NCI-H460 (cell line): Measurements from ENCODE around the gene RBM28. TPM values are rescaled to one million over a fixed set of nuclear protein-coding genes. Genes with fewer than 3 reads are reported as not detected.
A peak's percentile ranks its signal among the peaks of the same experiment; 100 is the strongest.
"Not testable (repeated sequence)": the region's sequence is repeated elsewhere in the genome, so short reads cannot be mapped to it uniquely, and the experiment has no call there.

ENCODE experiments used
- DNase-seq: peaks from one replicate; pipeline ENCODE4 v3.0.0-alpha.2; 2016; ENCODE audit warnings: low read depth; ENCODE audit errors: extremely low read depth
- total RNA-seq: library from RNA; depleted of rRNA; stranded (reverse); fragments of >200 nt; shearing (Covaris generic); gene quantifications from 2 replicates; pipeline ENCODE4 v1.2.3, GENCODE V29; 2014

Gene RBM28
- total RNA-seq, 1 experiment from 2014 or later = 31.0 TPM

DNA sequence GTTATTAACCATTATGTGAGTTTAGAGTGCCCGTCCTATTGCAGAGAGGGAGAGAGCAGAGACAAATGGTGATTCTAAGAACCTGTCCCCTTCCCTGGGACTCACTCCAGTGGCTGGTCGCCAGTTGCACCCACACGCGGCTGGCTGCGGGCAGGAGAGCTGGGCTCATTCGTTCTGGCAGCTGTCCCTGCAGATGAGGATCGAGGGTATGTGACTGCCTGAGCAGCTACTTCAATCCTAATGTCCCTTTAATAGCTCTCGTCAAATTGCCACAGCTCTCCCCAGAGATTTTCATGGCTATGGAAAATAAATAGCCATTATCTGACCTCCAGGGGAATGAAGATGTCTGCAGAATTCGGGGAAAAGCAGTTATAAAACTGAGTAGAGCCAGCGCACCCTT, 41.6 kb downstream of the RBM28 start:
- DNase-seq = no peak

DNA sequence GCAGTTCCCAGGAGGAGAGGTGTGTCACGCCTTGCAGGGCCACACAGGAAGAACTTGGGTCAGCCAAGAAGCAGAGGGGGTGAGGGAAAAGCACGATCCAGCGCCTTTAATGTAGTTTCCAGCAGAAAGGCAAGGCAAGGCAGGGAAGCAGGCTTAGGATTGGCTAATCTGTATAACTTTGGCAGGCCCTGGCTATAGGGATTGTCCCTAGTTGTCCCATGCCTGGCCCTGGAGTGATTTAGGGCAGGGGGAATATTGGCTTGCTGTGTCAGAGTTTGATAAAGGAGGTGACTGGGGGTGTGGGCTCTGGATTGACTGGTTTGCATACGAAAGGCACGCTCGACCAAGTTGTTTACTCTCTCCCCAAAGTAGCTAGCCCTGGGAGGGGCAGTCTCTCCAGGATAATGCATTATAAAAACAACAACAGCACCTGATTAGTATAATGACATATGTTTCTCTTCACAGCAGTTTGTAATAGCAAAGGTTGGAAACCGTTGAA, 44.5 kb downstream of the RBM28 start:
- DNase-seq = no peak

GRCh38 chr7:128298004-128298403, 45.7 kb downstream of the RBM28 start:
- not testable (repeated sequence) for DNase-seq

DNA sequence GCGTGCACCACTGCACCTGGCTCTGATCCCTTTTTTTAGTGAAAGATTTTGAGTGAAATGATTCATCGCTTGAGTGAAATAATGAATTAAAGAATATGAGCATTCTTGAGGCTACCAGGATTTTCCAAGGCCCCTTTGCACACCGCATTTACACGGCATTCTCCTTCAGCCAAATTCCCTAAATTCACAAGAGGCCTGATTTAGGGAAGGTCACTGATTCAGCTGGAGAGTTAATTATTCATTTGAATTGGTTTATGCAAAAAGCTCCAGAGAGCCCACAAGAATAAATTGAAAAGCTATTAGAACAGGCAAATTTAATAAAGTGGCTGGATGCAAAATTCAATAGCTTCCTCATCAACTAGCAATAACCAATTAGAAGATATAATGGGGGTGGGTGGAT, 56.2 kb downstream of the RBM28 start:
- no peak for DNase-seq

GRCh38 chr7:128284102-128284501, 59.6 kb downstream of the RBM28 start:
- no peak for DNase-seq

DNA sequence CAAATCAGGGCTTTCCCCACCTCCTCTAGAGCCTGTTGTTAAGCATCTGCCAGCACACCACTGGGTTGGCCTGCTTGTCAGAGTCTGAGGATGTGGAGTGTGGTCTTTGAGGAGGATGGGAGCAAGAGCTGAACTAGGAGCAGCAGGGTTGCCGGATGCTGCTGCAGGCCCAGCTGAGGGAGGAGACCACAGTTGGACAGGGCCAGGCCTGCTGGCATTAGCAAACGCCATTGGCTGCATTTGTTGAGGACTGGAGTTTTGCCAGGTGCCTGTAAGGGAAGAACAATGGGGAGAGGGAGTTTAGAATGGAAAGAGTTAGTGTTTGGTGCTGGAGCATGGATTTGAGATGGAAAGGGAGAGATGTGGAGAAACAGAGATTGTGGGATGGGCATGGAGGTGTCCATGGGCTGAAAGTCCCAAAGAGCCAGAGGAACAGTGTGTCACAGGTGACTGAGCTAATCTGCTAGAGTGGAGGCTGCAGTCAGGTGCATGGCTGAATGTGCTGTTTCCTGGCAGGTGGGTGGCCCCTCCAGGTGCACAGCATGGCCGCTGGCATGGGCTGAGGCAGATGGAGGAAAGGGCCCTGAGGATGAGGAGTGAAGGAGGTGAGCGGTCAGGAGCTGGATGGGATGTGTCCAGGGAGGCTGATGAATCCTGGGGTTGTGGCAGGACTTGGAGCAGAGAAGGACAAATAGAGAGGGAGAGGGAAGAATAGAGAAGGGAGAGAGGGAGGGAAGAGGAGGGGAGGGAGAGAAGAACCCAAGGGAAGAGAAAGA, 61.9 kb downstream of the RBM28 start:
- DNase-seq = no peak

DNA sequence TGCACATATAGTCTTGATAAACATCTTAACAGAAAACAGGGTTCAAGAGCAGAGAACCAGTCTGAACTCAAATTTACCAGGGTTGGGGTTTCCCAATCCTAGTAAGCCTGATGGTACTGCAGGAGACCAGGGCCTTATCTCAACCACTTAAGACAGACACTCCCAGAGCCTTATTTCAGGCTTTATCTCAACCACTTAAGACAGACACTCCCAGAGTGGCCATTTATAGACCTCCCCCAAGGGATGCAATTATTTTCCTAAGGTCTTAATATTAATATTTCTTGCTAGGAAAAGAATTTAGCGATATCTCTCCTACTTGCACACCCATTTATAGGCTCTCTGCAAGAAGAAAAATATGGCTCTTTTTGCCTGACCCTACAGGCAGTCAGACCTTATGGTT, 63.3 kb downstream of the RBM28 start:
- DNase-seq = not testable (repeated sequence)

DNA sequence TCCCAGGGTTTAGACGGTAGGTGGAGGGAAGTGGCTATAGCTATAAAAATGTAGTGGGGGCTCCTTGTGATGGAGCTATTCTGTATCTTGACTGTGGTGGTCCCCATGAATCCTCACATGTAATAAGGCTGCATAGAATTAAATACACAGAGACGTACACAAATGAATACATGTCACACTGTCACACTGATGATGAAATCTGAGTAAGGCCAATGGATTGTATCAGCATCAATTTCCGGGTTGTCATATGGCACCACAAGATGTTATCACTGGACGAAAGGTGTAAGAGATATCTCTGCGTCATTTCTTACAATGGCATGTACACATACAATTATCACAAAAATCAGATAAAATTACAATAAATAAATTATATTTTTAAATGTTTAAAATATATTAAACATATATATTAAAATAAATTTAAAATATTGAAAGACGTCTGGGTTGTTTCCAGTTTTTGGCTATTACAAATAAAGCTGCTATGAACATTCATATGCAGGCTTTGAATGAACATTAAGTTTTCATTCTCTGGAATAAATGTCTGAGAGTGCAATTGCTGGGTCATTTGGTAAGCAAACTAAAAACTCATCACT, 64.5 kb downstream of the RBM28 start:
- no peak for DNase-seq

DNA sequence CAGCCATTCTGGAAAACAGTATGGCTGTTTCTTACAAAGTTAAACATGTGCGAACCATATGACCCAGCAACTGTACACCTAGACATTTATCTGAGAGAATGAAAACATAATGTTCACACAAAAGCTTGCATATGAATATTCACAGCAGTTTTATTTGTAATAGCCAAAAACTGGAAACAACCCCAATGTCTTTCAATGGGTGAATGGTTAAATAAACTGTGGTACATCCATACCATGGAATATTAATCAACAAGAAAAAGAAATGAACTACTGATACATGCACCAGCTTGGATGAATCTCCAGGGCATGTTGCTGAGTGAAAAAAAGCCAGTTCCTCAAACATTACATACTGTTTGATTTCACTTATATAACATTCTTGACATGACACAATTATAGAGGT, 65.3 kb downstream of the RBM28 start:
- DNase-seq = no peak

DNA sequence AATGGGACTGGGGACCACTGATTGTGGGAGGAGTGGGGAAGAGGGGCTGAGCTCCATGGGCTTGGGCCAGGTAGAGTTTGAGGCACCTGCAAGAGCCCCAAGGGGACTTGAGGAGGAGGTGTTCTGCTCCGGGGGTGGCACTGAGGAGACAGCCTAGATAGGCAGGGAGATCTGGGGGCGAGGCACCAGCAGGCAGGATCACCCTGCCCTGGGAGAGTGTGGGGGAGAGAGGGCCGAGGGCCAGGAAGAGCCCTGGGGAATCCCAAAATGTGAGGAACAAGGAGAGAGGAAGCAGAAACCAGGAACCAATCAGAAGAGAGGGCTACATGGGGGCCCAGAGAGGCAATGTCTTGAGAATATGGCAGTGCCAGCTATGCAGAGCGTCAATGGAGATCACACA, 68.0 kb downstream of the RBM28 start:
- no peak for DNase-seq

GRCh38 chr7:128274884-128275603, 68.7 kb downstream of the RBM28 start:
- no peak for DNase-seq

DNA sequence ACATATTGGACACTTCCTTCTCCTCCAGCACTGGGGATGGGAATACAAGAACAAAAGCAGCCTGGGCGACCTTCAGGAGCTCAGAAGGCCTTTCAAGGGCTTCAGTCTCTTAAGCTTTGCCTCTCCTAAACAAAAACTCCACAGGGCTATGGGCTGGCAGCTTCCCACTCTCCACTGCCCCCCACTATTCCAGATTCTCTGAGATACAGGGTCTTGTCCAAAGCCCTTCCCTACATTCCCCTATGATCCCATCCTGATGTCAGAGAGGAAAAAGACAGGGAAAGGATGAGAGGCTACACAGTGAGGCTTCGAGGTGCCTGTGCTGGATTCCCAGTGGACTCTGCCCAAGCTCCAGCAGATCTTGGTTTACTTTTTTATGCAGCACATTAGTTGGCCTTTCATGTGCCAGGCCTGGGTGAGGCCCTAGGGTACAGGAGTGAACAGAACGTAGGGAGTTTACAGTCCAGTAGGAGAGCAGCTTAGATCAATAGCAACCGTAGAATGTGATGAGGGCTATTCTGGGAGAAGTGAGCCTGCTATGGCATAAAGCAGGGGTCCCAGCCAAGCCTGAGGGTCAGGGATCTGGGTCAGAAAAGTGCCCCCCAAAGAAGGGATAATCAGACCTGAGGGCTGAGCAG, 69.3 kb downstream of the RBM28 start:
- DNase-seq = no peak

DNA sequence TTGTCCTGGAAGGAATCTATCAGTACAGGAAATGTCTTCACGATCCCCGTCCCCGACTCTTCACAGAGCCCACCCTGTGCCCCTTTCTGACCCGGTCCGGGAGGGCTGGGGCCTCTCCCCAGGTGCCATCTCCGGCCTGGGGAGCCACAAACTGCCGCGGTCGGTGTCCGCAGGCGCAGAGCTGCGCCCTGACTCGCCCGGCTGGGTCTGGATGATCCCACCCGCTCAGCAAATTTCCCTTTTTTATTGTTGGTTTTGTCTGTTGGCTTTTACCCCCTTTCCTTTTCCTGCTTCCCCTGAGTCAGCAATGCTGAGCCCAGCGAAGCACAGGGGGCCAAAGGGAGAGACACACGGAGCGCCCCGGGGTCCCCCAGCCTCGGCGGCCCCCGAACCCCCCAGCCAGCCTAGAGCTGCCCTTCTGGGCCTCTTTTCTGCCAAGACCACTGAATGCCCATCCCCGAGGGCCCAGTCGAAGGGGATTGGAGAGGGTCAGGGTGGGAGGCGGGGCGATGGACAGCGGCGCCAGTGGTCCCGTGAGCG, 71.7 kb downstream of the RBM28 start:
- DNase-seq = no peak

- no peak for DNase-seq
These were observed 72.2 kb downstream of the RBM28 start for GRCh38 chr7:128271471-128271941.

DNA sequence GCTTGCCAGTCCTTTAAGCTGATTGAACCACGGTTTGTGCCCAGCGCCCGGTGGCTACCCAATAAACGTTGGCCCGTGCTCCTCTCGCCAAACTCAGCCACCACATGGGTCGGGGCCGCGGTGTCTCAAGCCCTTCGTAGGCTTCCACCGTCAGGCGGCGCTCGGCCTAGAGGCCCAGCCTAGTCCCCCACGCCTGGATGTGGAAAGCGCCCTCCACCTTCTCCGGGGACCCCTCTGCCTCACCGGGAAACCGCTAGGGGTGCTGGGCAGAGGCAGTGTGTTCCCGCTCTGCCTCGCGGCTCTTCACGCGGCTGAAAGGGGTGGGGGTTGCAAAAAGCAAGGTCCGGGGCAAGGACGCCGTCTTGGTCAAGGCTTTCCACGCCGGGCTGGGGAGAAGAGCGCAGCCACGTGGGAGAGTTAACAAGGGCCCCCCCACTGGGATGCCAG, 72.9 kb downstream of the RBM28 start:
- no peak for DNase-seq

DNA sequence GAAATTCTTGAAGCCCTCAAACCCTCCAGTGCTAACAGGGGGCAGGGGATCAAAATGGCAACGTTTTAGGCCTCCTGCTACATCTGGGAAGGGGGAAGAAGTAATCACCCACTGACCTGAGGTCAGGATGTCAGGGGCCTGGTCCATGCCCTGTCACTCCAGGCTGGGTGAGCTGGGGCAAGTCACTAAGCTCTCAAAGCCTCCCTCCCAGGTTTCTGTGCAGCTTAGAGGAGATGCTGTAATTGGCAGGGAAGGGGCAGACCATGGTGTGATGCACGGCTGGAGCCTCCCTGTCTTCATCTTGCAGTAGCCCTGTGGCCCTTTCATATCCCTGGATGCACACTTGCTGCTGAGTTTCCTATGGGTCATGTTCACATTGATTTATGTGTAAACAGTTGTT, 75.5 kb downstream of the RBM28 start:
- no peak for DNase-seq

GRCh38 chr7:128267595-128267924, 76.1 kb downstream of the RBM28 start:
- DNase-seq = no peak

DNA sequence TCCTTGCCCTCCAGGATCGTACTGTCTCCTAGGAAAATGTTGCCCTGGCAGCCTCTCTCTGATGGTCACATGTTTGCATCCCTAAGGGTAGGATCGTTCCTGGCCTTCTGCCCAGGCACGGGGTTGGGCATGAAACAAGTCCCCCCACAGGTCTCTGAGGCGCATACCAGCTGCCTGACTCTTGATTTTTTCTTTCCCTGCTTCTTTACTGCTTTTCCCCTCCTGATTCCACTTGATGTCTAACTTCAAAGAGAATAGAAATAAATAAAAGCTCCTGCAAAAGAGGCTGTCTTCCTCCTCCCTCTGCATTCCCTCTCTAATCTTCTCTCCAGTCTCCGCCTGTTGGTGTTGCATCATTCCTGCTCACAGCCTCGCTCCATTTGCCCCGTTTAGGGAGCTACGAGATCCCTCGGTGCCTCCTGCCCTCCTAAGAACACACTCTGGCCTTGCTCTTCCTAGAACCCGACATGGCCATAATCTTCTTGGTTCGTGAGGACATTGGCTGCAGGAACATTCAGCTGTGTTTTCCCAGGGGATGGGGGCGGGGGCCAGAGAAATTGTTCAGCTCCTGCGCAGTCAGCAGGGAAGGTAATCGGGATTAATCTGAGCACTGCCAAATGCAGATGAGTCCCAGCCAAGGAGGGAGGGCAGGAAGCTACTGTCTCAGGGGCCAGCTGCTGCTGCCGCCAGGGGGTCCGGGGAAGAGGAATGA, 76.7 kb downstream of the RBM28 start:
- peak; percentile 63 for DNase-seq

DNA sequence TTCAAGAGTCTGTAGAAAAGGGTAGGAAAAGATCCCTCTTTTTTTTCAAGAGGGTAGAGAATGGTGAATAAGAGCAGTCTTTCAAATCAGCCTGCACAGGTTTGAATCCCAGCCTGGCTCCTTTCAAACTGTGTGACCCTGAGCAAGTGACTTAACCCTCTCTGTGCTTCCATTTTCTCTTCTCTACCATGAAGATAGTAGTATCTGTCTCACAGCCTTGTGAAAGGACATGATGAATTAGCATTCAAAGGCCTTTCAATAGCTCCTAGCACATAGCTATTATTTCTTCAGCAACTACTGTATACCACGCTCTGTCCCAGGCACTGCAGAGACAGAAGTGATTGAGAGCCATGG, 77.2 kb downstream of the RBM28 start:
- no peak for DNase-seq

DNA sequence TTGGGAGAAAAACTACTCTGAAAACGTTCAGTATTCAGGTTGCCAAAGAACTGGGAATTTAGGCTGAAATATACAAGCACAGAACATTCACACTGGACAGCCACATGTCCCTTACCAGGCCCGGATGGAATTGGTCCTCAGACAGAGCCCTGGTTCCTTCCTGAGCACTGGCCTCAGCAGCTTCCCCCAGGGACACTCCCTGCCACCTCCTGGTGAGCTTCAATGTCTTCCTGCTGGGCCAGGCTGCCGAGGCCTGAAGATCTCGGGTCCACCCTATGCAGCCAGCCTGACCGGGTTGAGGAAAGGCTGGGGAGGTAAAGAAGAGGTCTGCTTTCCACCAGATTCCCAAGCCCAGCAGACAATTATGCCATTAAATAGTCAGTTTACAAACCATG, 77.8 kb downstream of the RBM28 start:
- DNase-seq = no peak
